HepG2 (cell line): ENCODE measurements around the gene SLC35F3.

Source experiments
- EP300 ChIP-seq, 3 experiments: sonication (generic) in 1 of 3; formaldehyde crosslinking in 1 of 3; IDR thresholded peaks; 2 replicates each; pipeline versions ENCODE4 v1.5.1 to v1.6.1; 2011 to 2020; ENCODE audit warnings: low read depth in 2 of 3, low read length in 2 of 3, borderline replicate concordance in 1 of 3, improper control_type of control experiment in 1 of 3, mild to moderate bottlenecking in 1 of 3, missing genetic modification reagents in 1 of 3, moderate library complexity in 1 of 3
- MEIS1 ChIP-seq: sonication (generic); formaldehyde crosslinking; IDR thresholded peaks from 2 replicates; pipeline ENCODE4 v1.9.0; 2021; ENCODE audit warnings: mild to moderate bottlenecking, missing genetic modification reagents, moderate library complexity, borderline replicate concordance
- RNF2 ChIP-seq: fragments of 450-650 bp; conservative IDR thresholded peaks from 2 replicates; pipeline ENCODE4 v1.6.1; 2016; ENCODE audit warnings: low read depth
- ZFY ChIP-seq: sonication (generic); formaldehyde crosslinking; IDR thresholded peaks from 2 replicates; pipeline ENCODE4 v1.4.0; 2020; ENCODE audit warnings: missing genetic modification reagents

DNA sequence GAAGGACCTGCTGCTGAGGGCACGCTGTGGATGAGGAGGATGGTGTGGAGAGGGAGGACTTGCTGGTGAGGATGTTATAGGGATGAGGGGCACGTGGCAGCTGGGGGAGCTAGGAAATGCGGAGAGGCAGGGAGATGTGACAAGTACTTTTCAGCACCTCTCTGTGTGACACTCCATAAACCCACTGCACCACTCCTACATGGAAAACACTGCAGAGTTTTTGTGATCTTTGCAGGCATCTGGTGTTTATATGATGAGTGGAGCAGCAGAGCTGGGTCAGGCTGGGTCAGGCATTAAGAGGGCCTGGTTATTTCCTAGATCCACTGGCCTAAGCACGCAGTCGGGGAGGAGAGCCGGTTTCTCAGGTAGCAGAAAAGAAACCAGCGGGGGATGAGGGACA lies 301.5 kb downstream of the SLC35F3 start:
- TF ChIP-seq MEIS1 (CRISPR knock-in tag) (no peak), RNF2 (no peak), ZFY (CRISPR knock-in tag) (no peak), EP300 (IDR thresholded peaks at IDR 0.05; ENCODE audit: low read depth in 2 of 2, low read length in 2 of 2) (no peak), EP300 (CRISPR knock-in tag; IDR thresholded peaks at IDR 0.05; ENCODE audit: borderline replicate concordance) (no peak)
